HG03520 (cell line): ENCODE measurements around the gene PARVG.

Experiments used
- ATAC-seq: cut with Tn5 transposase; IDR thresholded peaks from one replicate; pipeline ENCODE4 v1.9.1; 2021; ENCODE audit warnings: mild to moderate bottlenecking, moderate library complexity; ENCODE audit not compliant: unreplicated experiment

PARVG gene

DNA sequence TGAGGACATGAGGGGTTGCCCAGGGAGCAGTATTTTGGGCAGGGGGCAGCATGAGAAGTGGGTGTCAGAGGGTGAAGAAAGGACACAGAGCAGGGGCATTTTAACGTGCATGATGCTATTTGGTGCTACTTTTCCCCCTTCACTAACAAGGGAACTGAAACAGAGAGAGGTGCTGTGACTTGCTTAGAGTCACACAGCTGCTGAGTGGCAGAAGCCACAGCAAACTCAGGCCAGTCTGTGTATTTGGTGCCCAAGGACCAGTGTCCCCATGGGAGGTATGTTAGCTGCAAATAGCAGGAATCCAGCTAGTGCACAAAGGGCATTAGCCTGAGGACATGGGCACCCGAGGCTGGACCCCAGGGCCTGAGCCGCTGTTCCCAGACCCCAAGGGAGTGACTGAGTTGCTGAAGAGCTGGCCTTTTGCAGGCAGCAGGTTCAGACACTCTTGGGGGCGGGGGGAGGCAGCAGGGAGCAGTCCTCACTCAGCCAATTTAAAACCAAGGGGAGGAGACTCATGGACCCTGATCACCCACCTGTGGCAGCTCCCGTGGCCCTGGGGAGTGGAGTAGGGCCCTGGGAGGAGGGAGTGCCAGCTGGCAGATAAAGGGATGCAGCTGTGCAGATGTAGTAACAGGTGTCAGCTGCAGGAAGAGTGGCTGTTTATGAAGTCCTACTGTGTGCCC lies 14.6 kb downstream of the PARVG start:
- ATAC-seq = no peak

DNA sequence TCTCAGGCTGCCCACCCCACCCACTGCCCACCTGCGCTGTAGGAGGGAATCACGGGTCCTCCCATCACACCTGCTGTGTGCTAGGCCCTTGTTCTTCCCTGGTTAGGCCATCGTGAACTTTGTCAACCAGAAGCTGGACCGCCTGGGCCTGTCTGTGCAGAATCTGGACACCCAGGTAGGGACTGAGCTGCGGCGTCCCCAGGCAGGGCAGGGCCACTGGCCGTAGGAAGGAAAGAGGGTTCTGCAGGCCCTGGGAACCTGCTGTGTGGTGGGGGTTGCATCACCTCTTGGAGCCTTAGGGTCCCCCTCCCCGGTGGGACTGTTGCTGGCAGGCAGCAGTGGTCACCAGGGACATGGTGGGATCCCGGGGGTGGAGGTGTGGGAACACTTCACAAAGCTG lies 15.5 kb downstream of the PARVG start:
- no peak for ATAC-seq

DNA sequence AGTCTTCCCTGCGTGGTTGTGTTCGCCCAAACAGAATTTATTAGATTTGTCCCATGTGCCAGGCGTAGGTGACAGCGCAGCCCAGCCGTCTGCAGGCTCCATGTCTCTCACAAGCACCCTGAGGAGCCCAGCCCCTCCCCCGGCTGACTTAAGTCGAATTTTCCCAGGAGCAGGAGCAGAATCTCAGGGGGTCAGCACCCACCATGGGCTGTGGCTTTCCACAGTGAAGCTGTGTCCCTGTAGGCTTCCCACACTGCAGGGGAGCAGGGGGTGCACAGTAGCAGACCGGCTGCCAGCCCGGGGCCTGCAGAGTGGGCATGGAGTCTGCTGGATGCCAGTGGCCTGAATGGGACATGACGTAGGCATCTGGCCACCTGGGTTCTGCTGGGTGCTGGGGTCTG lies 16.0 kb downstream of the PARVG start:
- ATAC-seq = no peak

DNA sequence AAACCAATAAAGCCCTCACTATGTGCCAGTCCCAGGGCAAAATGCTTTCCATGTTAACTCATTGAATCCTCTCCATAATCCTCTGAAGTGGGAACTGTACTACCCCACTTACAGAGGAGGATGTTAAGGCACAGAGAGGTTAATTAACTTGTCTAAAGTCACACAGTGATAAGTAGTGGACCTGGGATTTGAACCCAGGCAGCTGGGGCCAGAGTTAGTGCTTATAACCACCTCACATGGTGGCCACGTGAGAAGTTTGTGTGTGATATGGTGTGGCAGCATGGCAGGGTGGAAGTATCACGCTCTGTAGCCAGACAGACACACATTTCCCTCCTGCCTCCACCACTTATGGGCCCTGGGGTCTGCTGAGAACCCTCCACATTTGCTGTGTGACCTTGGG lies 16.5 kb downstream of the PARVG start:
- no peak for ATAC-seq

DNA sequence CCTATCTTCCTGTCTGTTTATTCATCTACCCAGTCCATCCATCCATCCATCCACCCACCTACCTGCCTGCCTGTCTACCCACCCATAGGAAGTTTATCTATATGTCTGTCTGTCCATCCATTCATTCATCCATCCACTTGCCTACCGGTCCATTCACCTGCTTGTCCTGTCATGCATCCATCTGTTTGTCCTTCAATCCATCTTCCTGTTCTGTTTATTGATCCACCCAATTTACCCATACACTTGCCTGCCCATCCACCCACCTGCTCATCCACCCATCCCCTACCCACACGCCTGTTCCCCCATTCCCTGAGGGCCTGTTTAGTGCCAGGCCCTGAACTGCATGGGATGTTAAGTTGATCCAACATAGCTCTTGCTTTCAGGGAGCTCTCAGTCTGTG lies 18.4 kb downstream of the PARVG start:
- ATAC-seq = no peak

DNA sequence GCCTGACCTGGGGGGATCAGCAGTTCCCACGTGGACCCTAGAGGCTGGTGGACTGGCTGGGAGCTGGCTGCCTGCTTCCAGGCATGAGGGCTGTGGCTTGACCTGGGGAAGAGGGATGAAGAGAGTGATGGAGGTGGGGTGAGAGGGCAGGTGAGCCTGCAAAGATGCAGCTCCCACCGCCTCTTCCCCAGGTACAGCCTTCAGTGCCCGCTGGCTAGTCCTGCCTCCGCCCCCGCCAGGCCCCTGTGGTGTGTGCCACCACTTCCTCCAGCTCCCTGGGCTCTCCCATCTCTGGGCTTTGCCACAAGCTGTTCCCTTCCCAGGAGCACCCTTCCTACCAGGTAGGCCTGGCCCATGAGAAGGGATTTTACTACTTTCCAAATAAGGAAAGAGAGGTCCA lies 19.1 kb downstream of the PARVG start:
- no peak for ATAC-seq

DNA sequence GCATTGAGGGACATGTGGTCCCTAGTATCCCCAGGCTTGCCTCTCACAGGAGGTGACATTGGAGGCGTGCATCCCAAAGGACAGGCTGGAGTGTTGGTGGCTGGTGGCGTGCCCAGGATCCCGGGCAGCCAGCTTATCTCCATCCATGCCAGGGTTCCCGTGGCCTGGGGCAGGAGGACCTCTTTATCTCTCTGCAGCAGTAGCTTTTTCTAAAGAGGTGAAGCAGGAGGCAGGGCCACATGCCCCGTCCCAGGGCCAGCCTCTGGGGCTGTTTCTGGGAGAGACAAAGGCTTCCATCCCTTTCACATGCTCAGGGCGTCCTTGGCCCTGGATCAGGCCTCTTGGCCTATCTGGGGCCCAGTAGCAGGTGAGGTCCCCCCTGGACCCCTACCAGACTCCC lies 19.7 kb downstream of the PARVG start:
- ATAC-seq = no peak

DNA sequence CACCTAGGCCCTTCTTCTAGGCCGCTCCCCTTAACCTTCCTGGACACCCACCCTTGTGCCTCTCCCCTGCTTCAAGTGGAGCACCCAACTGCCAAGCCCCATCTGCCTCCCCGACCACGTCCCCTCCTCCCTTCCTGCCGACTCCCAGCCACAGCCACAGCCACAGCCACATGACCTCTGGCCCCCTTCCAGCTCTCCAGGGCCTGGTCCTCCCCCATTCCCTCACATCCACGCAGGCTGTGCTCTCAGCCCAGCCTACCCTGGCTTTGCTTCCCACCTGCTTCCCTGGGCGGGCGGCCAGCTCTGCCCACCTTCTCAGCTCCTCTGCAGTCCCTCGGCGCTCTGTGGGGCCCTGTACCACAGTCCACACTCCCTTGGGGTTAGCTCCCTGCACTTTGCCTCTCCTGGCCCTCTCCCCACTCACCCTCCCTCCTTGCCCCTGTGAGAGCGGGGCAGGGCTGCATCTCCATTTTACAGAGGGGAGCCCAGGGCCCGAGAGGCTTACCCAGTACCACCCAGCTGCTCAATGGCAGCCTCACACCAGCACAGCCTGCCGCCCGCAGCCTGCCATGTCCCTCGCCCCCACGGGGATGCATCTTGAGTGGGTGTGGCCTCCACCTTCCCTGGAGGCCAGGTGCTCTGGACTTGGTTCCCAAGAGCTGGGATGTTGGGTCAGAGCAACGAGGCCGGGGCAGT lies 20.3 kb downstream of the PARVG start:
- no peak for ATAC-seq

DNA sequence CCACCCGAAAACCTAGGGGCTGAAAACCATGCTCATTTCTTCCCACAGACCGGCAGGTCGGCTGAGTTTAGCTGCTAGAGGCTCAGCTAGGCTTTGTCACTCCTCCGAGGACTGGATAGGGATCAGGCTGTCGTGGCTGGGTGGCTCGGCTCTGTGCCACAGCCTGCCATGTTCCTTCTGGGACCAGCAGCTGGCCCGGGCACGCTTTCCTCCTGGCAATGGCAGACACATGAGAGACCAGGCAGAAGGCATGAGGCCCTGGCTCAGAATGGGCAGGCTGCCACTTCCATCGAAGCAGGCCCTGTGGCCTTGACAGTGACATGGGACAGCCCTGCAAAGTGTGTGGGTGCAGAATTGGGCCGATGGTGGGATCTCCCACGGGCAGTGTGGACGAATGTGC lies 20.9 kb downstream of the PARVG start:
- no peak for ATAC-seq

DNA sequence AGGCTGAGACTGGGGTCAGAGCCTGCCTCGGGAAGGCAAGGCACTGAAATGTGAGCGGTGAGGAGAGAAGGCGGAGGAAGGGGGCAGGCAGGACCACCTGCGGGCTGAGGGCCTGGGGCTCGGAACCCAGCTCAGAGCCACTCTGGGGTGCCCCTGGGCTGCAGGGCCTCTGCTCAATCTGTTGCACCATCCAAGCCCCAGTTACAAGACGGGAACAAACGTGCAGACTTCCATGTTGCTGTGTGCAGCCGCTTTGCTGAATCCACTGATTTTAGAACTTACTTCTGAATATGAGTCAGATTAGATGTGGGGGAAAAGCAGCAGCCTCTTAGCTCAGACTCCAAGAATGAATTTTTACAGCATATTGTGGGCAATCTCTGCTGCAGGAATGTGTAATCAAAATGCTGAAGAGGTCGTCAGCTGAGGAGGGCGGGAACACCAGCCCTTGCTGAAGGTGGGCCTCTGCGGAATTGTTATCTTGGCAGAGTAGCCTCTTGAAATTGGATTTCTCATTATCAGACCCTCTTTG lies 21.6 kb downstream of the PARVG start:
- no peak for ATAC-seq

DNA sequence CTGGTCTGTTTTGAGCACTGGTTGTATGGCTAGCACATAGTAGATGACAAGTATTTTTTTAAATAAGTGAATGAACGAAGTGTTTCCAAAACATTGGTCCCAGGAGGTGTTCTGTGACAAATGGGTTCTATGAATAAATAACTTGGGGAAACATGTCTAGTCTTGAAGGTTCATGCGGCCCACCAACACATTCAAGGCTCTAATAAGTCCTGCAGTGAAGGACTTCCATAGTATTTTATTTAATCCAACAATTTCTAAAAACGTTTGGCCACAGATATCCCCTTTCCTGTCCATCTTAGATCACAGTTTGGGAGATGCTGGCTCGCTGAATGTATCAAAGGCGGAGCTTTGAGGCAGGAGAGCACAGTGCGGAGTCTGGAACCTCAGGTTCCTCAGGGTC lies 22.5 kb downstream of the PARVG start:
- ATAC-seq = no peak

DNA sequence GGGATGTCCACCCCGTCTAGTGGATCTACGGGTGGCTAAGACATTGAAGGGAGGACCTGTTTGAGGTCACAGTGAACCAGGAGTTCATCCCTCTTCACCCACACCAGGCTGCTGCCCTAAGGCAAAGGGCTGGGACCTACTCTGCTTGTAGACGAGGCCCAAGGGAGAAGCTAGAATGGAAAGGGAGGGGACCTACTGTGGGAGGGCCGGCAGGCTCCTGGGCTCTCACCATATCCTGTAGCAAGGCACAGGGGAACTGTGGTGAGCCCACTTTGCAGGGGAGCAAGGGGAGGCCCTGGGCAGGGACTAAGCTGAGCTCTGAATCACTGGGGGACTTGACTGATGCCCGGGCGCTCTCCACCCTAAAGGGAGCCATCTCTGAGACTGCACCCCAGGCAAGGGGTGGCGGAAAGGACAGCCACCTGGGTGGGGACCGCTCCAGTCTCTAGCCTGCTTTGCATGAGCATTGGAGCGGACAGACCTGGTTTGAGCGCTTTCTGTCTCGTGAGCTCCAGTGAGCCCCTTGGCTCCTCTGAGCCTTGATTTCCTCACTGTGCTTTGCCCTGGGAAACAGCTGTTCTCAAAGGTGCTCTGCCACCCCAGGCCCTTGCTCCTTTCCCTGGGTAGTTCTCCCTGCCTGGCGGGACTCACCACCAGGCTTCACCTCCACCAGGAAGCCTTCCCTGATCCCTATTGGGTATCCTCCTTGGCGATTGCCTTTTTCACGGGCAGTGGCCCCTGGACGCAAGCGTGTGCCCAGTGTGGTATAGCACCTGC lies 24.2 kb downstream of the PARVG start:
- ATAC-seq = no peak

DNA sequence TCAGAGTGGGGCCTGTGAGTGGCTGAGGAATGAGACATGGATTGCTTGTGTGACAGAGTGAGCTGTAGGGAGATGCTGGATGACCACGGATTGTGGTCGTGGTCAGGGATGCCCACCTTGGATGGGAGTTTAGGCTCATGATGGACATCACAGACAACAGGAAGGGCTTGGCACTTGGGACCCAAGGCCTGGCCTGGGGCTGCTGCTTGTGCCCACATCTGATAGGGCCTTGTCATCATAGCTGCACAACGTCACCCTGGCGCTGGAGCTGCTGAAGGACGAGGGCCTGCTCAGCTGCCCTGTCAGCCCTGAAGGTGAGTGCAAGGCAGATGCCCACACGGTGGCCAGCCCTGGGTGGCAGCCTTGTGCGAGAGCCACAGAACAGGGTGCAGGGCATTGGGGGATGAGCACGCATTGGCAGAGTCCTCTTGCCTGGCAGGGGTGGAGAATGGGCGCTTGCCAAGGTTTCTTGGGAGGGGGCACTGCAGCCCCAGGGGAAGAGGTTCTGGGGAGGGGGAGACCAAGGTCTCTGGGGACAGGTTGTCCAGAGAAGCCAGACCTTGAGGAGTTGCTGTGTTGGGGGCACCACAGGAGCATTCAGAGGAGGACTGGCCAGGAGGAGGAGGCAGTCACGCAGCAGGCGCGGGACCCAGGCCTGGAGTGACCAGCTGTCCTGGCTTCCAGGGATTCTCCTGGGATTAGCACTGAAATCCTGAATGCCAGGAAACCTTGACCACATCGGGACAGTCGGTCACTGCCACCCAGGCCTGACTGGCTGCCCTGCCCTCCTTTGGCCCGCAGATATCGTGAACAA lies 25.0 kb downstream of the PARVG start:
- no peak for ATAC-seq

DNA sequence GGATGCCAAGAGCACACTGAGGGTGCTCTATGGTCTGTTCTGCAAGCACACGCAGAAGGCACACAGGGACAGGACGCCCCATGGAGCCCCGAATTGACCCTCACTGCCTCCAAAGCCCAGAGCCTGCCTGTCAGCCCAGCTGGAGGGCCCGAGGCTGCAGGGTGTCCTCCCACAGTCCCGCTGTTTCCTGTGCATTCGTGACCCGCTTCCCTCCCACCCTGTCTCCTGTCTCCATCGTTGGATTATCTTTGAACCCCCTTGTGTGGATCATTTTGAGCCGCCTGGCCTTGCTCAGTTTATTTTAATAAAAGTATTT lies 25.6 kb downstream of the PARVG start:
- ATAC-seq = no peak

DNA sequence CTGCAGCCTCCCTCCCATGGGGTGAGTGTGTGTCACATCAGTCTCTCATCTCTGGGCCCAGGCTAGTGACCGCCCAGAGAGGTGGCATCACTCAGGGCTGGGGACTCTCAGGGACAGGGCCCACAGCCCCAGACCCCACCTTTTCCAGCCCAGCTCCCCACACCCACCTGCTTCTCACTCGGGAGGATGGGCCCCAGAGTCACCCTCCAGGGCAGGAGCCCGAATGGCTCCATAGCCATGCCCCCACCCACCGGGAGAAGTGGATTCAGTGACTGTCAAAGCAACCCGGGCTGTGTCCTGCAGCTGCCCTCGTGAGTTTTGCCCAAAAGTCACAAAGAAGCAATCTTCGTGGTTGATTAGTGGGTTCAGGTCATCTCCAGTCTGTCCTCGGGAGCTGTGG lies 26.0 kb downstream of the PARVG start:
- ATAC-seq = no peak

DNA sequence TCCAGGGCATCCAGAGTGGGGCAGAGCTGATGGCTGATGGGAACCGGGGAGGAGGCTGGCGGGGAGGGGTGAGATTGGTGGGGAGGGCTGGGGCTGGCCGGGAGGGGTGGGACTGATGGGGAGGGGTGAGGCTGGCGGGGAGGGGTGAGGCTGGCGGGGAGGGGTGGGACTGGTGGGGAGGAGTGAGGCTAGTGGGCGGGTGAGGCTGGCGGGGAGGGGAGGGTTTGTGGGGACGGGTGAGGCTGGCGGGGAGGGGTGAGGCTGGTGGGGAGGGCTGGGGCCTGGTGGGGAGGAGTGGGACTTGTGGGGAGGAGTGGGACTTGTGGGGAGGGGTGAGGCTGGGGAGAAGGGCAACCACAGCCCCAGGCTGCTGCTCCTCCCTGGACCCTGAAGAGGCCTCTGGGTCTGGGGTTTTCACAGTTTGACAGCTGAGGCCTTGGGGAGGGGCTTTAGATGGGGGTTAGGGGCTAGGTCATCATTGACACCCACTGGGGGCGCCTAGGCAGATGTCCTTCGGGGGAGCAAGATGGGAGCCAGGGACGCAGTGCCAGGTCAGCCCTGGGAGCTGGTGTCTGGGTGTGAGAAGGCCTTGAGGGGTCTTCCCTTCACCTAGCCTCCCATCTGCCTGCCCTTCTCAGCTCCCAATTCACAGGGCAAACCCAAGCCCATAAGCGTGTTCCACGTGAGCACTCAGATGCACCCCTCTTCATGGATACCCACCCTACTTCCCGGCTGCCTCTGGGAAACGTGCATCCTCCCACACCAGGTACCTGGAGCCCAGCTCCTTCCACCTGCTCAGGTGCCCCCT lies 26.7 kb downstream of the PARVG start:
- ATAC-seq = no peak

DNA sequence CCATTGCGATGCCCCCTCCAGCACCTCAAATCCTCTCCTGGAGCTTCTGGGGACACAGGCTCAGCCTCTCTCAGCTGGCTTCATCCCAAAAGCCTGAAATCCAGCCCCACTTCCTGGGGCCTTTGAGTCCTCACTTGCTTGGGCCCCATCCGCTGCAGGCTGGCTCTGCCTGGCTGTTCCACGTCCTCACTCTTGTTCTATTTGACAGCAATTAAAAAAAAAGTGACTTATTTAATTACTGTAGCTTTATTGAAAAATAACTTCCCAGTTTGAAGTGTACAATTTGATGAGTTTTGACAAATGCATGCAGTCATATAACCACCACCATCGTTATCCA lies 27.2 kb downstream of the PARVG start:
- no peak for ATAC-seq

DNA sequence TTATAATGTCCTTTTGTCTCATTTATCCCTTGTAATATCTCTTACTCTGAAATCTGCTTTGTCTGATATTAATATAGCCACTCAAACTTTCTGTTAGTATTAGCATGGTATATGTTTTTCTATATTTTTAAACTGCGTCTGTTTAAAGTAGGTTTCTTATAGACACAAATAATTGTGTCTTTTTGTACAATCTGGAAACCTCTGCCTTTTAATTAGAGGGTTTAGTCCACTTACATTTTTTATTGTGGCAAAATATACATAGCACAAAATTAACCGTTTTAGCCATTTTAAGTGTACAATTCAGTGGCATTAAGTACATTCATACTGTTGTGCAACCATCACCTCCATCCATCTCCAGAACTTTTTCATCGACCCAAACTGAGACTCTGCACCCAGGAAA lies 28.6 kb downstream of the PARVG start:
- no peak for ATAC-seq

DNA sequence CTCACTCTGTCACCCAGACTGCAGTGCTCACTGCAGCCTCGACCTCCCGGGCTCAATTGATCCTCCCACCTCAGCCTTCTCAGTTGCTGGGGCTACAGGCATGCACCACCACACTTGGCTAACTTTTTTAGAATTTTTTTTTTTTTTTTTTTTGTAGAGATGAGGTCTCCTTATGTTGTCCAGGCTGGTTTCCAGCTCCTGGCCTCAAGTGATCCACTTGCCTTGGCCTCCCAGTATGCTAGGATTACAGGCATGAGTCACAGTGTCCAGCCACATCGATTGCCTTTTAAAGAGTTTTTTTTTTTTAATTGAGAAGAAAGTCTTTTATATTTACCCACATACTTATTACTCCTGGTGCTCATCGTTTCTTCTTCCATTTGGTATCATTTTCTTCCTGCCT lies 30.0 kb downstream of the PARVG start:
- ATAC-seq = no peak

DNA sequence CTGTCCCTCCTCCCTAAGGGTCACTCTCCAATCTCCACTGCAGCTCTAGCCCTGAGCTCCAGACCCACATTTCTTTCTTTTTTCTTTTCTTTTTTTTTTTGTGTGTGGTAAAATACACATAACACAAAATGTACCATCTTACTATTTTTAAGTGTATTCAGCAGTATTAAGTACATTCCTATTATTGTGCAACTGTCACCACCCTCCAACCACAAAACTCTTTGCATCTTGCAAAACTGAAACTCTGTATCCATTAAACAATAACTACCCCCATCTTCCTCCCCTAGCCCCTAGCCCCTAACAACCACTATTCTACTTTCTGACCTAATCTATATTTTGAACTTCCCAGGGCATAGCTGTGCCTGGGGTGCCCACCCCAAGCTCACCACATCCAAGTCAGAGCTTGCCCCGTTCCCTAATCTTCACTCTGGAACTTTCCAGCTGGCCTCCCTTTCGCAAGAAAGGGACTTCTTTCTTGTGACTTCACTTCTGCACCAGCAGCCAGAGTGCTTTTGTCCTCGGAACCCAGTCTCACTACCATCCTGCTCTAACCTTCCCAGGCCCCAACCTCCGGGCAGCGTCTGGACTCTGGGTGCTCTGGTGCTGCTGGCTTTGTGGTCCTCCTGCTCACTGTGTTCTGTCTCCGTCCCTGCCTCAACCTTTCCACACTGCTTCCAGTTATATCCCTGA lies 30.7 kb downstream of the PARVG start:
- no peak for ATAC-seq
